Activated naive CD8-positive, alpha-beta T cell treated with anti-CD3 and anti-CD28 coated beads, Interleukin-2, amount 50 U/mL, for 24 hours (primary cell): ENCODE data around the gene DCP1B.

Source experiments
- ATAC-seq: fragments of 150-1000 bp; cut with Tn5 transposase; one replicate; pipeline ENCODE4 v1.10.0; 2021
- DNase-seq: peaks from one replicate; pipeline ENCODE4 v3.0.0; 2021
- H3K27ac Mint-ChIP-seq: one replicate; pipeline ENCODE4 v1.8.0; 2021; ENCODE audit warnings: mild to moderate bottlenecking, mixed read lengths
- H3K27me3 Mint-ChIP-seq: one replicate; pipeline ENCODE4 v1.8.0; 2021; ENCODE audit warnings: mixed read lengths
- H3K36me3 Mint-ChIP-seq: one replicate; pipeline ENCODE4 v1.8.0; 2021; ENCODE audit warnings: low read depth, mixed read lengths
- H3K4me1 Mint-ChIP-seq: one replicate; pipeline ENCODE4 v1.8.0; 2021; ENCODE audit warnings: mixed read lengths
- H3K4me3 Mint-ChIP-seq: one replicate; pipeline ENCODE4 v1.8.0; 2021; ENCODE audit warnings: mild to moderate bottlenecking, moderate library complexity, mixed read lengths
- H3K9me3 Mint-ChIP-seq: one replicate; pipeline ENCODE4 v1.8.0; 2021; ENCODE audit warnings: mixed read lengths

DCP1B gene

DNA sequence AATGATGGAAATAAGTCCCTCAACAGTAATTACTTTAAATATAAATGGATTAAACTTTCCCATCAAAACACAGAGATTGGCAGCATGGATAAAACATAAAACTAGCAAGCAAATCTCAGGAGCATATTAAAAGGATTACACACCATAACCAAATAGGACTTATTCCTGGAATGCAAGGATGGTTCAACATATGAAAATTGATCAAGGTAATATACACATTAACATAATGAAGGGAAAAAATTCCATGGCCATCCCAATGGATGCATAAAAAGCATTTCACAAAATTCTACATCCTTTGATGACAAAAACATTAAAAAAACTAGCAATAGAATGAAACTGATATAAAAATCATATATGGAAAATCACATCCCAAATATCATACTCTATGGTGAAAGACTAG is 99.4 kb downstream of the DCP1B start:
- H3K27me3 Mint-ChIP-seq = peaks cover 12% of the 10 kb centered on the region
- peaks cover 4% of the 10 kb centered on the region for H3K4me1 Mint-ChIP-seq
- H3K36me3 Mint-ChIP-seq = no peaks in the 10 kb centered on the region
- no peak overlapping the region for H3K4me3 Mint-ChIP-seq
- H3K9me3 Mint-ChIP-seq = peaks cover 39% of the 10 kb centered on the region
- DNase-seq (no peak), ATAC-seq (no peak)
- H3K27ac Mint-ChIP-seq = no peak overlapping the region

DNA sequence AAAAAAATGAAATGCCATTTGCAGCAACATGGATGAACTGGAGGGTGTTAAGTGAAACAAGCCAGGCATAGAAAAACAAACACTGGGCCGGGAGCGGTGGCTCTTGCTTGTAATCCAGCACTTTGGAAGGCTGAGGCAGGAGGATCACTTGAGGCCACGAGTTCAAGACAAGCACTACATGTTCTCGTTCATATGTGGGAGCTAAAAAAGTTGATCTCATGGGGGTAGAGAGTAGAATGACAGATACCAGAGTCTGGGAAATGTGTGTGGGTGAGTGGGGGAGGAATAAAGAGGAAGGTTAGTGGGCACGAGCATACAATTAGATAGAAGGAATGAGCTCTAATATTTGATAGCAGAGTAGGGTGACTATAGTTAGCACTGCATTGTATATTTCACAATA is 107.3 kb downstream of the DCP1B start:
- no peaks in the 10 kb centered on the region for H3K36me3 Mint-ChIP-seq
- no peak overlapping the region for H3K4me3 Mint-ChIP-seq
- DNase-seq = no peak
- no peak for ATAC-seq
- peaks cover 11% of the 10 kb centered on the region for H3K27me3 Mint-ChIP-seq
- no peak overlapping the region for H3K27ac Mint-ChIP-seq
- H3K4me1 Mint-ChIP-seq = no peaks in the 10 kb centered on the region
- peaks cover 16% of the 10 kb centered on the region for H3K9me3 Mint-ChIP-seq
